Endothelial cell of umbilical vein (primary cell): ENCODE measurements around the gene KAZALD1.

Experiments used
- CTCF ChIP-seq, 2 donors: IDR thresholded peaks; 1 replicate in 1 of 2; 2 replicates in 1 of 2; pipeline ENCODE4 v1.5.1; 2011; ENCODE audit warnings: low read length in 2 of 2, mild to moderate bottlenecking in 2 of 2, moderate library complexity in 2 of 2, control low read depth in 1 of 2, inconsistent platforms in 1 of 2, low read depth in 1 of 2; ENCODE audit not compliant: insufficient read depth in 1 of 2; ENCODE audit errors: extremely low read depth in 1 of 2
- MAX ChIP-seq: IDR thresholded peaks from 2 replicates; pipeline ENCODE4 v1.6.1; 2011; ENCODE audit not compliant: insufficient read depth, insufficient read length
- POLR2A ChIP-seq: IDR thresholded peaks from 2 replicates; pipeline ENCODE4 v1.6.1; 2012; ENCODE audit warnings: low read depth, mild to moderate bottlenecking, control low read depth, low read length

- TF ChIP-seq CTCF (IDR thresholded peaks at IDR 0.05; ENCODE audit: extremely low read depth in 1 of 2, insufficient read depth in 1 of 2, low read depth in 1 of 2, low read length in 2 of 2) (no peak), MAX (no peak), POLR2A (no peak)
Observed at GRCh38 chr10:101020427-101021075, 41.2 kb upstream of the KAZALD1 start.
